Hepatocyte (in vitro differentiated cells): ENCODE measurements around the gene IGSF8.

Experiments used
- EZH2 ChIP-seq: fragments of 200-600 bp; sonication (generic); IDR thresholded peaks from 2 replicates; pipeline ENCODE4 v1.6.1; 2016; ENCODE audit warnings: antibody characterized with exemption, mild to moderate bottlenecking, borderline replicate concordance
- EZH2phosphoT487 ChIP-seq: fragments of 200-600 bp; sonication (generic); IDR thresholded peaks from one replicate; pipeline ENCODE4 v1.6.1; 2018; ENCODE audit warnings: antibody characterized with exemption, mild to moderate bottlenecking, low read depth, moderate library complexity; ENCODE audit not compliant: unreplicated experiment, severe bottlenecking
- TF ChIP-seq, protein P1 (sequence below): fragments of 200-600 bp; sonication (generic); IDR thresholded peaks from 2 replicates; pipeline ENCODE4 v1.5.1; 2016; ENCODE audit warnings: antibody characterized with exemption, mild to moderate bottlenecking; ENCODE audit not compliant: poor library complexity

DNA sequence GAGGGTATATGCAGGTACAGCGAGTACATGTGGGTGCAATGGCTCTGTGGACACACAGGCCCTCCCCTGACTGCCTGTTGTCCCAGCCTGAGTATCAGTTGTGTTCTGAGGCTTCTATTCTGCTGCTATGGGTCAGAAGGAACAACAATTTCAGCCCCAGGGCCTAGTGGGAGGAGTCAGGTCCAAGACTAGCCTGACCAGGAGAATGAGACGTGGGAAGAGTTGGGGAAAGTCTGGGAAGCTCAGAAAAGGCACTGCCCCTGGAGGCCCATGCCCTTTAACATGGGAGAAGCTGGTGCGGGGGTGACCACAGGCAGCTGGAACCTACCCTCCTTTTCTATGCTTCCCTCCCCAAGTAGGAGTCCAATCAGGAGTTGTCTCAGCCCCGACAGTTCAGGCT lies 7.7 kb downstream of the IGSF8 start:
- no peak for TF ChIP-seq EZH2
- TF ChIP-seq EZH2phosphoT487: no peak
- TF ChIP-seq, protein P1, sequence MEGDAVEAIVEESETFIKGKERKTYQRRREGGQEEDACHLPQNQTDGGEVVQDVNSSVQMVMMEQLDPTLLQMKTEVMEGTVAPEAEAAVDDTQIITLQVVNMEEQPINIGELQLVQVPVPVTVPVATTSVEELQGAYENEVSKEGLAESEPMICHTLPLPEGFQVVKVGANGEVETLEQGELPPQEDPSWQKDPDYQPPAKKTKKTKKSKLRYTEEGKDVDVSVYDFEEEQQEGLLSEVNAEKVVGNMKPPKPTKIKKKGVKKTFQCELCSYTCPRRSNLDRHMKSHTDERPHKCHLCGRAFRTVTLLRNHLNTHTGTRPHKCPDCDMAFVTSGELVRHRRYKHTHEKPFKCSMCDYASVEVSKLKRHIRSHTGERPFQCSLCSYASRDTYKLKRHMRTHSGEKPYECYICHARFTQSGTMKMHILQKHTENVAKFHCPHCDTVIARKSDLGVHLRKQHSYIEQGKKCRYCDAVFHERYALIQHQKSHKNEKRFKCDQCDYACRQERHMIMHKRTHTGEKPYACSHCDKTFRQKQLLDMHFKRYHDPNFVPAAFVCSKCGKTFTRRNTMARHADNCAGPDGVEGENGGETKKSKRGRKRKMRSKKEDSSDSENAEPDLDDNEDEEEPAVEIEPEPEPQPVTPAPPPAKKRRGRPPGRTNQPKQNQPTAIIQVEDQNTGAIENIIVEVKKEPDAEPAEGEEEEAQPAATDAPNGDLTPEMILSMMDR: no peak
